Eye (tissue), 1 donor: ENCODE data around the gene XKR7.

Experiments used
- DNase-seq: peaks from one replicate; pipeline ENCODE4 v3.0.0-alpha.2; 2015

The XKR7 gene

DNA sequence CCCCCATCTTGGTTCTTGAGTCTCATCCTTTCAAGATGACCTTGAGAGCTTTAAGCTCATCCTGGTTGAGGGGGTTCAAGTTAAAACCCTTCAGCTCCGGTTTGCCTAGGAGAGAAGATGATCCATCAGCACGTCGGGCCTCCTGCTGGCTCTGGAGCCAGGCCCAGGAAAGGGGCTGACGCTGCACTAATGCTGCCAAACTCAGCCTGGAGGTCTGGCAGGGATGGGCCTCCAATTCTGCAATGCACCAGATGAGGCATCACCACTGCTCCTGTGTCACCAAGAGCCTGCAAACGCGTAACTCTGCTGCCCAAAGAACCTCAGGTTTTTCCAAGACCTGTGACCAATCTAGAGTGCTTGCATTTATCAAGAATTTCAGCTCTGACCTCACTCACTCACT, 22.2 kb upstream of the XKR7 start:
- DNase-seq: no peak

DNA sequence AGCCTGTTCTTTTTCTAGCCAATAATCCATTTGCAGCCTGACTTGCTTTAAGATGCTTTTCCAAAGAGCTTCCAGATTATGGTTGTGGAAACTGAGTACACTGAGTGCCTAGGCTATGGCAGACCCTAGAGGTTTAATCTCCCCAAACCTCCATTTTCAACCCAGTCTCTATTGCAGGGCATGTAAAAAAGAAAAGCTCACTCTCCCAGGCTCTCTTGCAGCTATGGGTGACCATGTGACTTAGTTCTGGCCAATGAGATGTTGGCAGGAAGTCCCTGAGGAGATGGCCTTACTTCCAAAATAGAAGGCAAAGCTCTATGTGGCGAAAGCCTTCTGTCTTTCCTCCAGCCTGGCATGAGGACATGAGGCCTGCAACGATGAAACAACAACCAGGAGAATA, 19.9 kb upstream of the XKR7 start:
- DNase-seq: peak; percentile 22

DNA sequence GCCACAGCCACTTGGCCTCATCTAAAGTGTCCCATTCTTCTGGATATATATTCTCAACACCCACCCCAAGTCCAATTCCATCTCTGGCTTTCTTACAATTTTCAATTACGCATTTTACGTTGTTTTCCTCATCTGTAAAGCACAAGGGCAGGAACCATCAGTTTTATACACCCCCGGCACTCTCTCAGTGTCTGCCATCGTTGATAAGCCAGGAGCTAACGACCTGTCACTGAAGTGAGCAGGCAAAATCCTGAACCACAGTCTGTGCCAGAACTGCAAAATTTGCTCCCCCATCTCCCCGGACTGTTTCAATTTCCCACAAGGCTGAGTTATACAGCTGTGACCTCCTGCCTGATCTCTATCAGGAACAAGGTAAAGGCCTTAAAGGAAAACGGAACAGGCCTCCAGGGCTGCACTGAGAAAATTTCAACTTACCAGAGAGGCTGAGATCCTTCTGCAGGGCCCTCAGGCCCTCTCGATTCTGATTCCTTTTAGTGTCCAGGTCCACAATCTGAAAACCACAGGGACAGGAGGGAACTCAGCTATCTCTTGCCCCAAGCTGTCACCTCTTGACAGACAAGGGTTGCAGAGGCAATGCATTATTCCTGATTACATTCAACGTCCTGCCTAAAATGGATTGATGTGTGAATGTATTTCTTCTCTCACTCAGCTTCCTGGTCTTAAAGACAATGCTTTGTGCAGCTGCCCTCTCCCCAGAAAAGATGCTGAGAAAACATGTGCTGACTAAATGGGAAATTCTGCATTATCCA, 17.9 kb upstream of the XKR7 start:
- no peak for DNase-seq

DNA sequence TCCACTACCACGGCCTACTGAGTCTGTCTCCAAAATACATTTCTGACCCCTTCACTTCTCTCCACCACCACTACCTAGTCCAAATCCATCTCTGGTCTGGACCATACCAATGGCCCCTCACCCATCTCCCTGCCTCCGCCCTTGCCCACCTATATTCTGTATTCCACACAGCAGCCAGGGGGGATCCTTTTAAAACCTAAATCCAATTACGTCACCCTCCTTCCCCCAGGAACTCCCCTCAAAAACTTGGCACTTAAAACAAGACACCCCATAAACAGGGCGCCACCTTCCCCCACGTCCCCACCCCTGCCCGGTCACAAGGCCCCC, 16.8 kb upstream of the XKR7 start:
- no peak for DNase-seq

DNA sequence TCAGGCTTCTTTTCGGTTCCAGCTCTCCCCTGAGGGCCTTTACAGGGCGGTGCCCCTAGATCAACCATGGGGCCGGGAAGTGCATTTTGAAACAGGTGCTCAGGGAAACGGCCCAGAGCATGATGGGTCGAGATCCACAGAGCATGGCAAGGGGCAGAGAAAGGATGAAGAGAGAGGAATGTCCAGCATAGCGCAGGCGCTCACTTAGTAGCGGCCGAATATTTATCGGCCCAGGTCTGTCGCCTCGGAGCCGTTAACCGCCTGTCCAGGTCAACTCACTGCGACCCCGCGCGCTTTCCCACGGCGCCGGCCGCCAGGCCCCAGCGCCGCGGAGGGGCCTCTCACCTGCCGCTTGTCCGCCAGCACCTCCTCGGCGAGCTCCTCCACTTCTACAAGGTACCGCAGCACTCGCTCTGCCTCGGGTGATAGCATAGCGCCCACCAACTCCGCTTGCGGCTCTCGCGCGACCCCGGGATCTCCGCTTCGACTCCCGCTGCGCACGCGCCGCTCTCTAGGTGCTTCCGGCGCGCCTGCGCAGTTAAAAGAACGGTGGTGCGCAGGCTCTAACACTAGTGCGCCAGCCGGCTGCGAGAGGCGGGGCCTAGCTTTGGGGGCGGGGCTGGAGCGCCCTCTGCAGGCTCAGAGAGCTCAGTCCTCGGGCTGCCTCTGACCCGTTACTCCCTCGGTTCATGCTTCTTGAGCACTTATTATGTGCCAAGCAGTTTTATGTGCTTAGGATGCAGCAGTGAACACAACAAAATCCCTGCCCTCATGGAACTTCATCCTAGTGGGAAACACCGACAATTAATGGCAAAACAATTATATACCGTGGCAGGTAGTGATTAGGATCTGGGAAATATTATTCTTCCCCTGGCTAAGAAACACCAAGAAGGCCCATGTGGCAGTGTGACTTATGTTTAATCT, 16.2 kb upstream of the XKR7 start, which contains the start of gene PDRG1:
Gene PDRG1 (minus strand): TSS at position 517 of the 924 bp plus-strand sequence. CDS start 85 bp downstream, at position 432.
- DNase-seq: peak; percentile 98

DNA sequence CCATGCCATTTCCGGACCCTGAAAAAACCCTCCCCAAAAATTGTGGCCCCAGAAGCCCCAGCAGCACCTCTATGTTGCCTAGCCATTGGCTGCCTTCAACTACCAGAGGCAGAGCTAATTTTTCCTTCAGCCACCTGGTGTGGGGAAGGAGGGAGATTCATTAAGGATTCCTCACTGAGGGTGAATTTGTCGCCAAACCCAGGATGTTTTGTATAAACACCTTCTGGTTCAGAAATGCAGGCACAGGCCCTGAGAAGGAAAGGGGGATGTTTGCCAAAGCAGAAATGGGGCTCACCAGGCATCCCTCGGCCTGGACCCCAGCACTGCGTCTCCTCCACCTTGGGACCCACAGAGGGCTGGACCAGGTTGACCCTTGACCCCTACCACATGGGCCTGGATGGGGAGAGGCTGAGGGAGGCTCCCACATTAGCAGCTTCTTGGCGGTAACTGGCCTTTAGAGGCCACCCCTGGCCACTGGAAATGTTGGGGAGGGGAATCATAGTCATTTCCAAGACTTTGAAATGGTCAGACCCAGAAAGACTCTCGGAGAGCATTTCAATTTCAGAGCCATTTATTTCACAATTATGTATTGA, 14.3 kb upstream of the XKR7 start:
- no peak for DNase-seq

DNA sequence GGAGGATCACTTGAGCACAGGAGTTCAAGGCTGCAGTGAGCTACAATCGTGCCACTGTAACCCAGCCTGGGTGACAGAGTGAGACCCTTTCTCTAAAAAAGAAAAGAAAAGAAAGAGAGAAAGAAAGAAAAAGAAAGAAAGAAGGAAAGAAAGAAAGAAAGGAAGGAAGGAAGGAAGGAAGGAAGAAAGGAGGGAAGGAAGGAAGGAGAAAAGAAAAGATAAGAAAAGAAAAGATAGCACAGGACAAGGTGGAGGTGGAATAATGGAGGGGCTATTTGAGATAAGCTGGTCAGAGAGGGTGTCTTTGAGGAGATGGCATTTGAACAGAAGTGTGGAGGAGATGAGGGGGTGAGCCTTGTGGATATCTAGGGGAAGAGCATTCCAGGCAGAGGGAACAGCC, 13.5 kb upstream of the XKR7 start:
- no peak for DNase-seq

DNA sequence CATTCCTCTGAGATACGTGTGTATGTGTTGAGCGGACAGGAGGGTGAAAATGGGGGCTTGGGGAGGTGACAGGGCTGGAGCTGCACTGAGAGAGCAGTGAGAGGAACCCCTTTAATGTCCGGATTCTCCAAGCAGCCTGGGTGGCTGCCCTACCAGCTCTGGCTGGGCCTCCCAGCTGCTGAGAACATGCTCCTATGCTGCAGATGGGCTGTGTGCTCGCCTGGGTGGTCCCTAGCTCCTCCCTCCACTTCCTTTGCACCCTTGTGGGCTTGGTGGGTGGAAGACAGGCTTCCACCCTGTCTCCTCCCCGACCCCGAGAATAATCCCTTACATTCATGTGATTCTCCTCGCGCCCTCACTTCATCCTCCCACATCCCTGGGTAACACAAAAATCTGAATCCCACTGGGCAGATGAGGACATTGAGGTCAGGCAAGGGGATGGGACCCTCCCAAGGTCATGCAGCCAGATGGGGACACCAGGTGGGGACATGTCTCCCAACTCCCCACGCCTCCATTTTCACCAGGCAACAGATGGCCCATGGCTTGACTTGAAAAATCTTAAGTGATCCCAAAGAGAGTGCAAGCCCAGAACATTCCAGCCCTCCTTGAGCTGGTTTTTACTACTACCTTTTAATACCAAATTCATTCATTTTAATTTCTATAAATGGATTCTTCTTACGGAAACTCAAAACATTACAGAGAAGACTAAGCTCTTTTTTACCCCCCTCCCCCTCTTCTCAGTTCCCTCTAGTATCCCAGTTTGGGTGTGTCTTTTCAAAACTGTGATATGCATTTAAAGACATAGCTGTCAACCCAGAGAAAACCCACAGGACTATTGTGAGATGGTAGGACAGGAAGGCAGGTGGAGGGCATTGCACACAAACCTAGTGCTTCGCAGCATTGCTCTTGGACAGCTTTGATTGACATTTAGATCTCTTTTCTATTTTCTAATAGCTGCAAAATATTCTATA, 11.1 kb upstream of the XKR7 start:
- peak; percentile 65 for DNase-seq

DNA sequence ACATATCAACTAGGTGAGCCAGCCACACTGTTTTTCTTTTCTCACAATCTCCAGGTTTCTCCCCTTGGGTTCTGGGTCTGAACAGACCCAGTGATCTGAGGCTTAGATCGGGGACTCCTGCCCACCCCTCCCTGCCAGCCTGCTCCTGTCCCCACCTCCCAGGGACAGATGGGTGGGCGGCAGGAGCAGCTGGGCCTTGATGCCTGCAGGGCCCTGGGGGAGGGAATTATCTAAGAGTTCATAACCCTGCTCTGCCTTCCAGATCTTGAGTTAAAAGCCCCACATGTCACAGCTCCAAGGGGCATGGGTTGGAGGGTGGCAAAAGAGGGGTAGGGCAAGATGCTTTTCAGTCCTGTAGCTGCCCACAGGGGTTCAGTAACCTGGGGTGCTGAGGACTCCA, 5.2 kb upstream of the XKR7 start:
- peak; percentile 75 for DNase-seq

DNA sequence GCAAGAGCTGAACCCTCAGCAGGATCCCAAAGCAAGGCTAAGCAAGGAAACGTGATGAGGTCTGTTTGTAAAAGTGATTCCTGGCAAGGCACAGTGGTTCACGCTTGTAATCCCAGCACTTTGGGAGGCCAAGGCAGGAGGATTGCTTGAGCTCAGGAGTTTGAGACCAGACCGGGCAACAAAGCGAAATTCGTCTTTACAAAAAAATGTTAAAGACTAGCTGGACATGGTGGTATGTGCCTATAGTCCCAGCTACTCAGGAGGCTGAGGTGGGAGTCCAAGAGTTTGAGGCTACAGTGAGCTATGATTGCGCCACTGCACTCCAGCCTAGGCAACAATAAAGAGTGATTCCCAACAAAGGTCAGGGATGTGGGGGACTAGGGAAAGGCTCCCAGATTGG, 4.1 kb upstream of the XKR7 start:
- DNase-seq: peak; percentile 27

DNA sequence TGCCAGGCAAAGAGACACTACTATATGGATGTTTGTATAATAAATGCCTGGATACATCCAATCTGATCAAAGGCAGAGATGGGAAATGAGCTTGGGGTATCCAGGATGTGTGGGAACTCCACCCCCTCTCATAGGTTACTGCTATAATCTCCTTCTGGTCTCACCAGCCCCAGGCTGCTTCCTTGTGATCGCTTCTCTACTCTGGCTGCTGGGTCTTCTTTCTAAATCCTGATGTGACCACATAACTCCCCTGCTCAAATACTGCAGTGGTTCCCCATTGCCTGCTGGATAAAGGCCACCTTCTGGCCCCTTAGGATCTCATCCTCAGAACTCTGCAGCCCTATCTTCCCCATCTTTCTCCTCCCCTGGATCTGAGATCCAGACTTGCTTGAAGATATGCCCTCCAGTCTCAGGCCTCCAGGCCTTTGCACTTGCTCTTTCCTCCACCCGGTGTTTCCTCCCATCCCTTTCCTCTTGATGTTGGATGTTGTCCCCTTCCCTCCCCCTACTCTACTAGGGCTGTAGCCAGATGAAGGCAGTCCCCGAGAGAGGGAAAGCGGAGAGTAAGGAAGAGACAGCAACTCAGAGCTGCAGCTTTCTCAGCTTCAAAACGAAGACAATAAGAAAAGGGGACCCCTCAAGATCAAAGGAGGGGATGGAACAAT, 828 bp upstream of the XKR7 start:
- peak; percentile 59 for DNase-seq

DNA sequence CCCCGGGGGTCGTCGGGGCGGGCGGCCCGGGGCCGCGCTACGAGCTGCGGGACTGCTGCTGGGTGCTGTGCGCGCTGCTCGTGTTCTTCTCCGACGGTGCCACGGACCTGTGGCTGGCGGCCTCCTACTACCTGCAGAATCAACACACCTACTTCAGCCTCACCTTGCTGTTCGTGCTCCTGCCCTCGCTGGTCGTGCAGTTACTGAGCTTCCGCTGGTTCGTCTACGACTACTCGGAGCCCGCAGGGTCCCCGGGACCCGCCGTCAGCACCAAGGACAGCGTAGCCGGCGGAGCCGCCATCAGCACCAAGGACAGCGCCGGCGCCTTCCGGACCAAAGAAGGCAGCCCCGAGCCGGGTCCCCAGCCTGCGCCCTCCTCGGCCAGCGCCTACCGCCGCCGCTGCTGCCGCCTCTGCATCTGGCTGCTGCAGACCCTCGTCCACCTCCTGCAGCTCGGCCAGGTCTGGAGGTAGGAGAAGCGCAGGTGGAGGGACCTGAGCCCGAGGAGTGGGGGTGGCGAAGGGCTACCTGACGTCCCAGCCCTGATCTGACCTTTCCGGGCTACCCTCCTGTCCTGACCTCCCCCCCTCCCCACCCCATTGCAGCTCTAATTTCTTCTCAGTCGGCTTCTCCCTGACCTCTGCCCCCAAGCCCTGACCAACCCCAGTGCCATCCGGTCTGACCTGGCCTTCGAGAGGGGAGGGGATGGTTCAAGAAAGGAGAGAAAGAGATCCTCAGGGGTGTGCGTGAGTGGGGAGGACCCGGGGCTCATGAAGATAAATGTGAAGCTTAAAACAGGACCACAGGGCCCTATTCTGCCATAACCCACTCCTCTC, 558 bp downstream of the XKR7 start:
- DNase-seq: peak; percentile 94

DNA sequence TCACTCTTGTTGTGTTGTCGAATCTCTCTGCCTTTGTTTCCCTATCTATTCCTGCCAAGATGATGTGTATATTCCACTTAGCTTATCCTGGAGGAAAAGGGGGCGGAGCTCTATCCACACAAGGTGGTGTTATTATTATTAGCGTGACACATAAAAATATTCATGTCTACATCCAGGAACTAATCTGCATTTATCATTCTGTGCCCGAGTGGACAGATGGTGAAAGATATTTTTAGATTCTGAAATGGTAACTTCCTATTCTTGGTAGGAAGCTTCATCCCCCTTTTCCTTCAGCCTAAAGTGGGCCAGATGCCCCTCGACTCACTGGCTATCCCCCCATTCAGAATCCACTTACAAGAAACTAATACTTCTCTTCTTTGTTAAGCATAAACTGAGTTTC, 2.0 kb downstream of the XKR7 start:
- DNase-seq: no peak

DNA sequence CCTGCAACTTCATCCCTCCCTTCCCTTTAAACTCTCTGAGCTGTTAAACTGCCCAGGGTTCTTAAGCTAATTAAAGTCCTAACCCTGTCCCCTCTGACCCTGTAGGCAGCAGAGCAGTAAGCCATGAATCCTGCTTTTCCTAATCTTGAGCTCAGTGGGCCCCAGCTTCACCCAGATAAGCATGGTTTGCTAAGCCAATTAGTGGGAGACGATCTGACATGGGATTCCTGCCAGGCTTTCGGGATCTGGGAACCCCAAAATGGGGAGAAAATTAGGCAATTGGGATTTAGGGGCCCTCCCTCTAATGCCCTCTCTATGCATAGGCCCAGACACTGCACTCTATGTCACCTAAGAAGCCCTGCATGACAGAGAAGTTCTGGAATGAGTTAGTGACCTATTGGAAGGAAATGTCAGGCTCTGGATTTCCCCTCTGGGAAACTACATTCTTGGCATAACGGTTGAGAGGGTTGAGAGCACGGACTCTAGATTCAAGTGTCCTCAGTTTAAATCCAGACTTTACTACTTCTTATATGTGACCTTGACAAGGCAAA, 4.6 kb downstream of the XKR7 start:
- no peak for DNase-seq

DNA sequence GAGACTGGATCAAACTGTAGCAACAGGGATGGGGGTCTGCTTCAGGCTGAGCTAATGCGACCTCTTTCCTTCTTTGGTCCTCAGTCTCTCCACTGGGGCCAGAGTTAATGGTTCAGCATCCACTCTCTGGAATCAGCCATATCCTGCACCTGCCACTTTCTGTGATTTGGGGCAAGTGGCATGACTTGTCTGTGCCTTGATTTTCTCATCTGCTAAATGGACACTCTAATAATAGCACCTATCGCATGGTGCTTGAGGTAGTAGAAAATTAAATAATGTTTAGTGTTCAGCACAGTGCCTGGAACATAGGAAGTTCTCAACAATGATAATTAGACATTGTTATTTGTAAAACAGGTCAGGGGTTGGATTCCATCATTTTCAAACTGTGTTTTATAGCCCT, 6.3 kb downstream of the XKR7 start:
- no peak for DNase-seq

DNA sequence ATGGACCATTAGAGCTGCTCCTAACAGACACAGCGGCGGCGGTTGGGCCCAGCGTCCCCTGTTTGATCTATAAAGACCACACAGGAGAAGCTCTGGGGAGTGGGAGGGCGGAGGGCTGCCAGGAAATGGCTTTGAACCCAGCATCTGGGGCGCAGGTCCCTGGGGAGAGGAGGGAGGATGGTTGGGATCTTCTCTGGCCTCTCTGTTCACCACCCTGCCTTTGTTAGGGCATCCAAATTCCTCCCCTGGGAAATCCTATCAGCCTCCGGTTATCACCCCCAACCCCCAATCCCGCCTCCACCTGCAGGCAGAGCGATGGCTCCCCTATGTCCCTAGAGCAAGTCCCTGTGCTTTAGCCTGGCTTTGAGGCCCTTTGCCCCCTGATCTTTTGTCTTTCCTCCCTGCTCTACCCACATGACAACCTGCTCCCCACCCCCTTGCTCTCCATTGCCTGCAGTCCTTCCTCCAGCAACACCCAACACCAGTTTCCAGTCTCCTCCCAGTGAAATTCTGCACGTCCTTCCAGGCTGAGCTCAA, 7.1 kb downstream of the XKR7 start:
- DNase-seq: peak; percentile 75

DNA sequence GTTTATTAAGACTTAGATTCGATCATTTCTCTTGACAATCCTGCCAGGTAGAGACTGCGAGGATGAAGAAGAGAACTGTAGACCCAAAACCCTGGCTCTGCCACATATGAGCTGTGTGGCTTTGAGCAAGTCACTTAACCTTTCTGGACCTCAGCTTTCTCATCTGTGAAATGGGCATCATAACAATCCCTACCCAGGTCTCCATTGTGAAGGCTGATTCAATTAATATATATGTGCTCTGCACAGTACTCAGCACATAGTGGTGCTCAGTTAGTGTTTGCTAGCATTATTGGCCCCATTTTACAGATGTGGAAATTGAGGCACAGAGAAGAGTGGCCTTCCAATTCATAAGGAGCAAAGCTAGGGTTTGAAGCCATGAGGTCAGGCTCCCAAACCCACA, 7.9 kb downstream of the XKR7 start:
- DNase-seq: no peak

DNA sequence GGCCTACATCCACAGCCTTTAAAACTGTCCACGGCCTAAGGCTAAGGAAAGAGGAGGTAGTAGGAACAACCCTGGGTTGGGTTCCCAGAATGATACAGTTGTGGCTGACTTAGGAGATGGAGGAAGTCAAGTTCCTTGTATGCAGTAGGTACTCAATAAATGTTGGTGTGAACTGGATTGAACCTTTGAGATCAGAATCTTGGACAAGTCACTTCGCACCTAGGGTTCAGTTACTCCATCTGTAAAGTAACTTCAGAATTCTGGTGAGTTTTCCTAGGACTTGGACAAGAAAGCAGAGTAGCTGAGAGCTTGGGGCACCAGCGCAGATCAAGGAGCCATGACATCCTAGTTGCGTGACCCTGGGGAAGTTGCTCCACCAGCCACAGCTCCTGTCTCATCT, 9.1 kb downstream of the XKR7 start:
- DNase-seq: no peak

DNA sequence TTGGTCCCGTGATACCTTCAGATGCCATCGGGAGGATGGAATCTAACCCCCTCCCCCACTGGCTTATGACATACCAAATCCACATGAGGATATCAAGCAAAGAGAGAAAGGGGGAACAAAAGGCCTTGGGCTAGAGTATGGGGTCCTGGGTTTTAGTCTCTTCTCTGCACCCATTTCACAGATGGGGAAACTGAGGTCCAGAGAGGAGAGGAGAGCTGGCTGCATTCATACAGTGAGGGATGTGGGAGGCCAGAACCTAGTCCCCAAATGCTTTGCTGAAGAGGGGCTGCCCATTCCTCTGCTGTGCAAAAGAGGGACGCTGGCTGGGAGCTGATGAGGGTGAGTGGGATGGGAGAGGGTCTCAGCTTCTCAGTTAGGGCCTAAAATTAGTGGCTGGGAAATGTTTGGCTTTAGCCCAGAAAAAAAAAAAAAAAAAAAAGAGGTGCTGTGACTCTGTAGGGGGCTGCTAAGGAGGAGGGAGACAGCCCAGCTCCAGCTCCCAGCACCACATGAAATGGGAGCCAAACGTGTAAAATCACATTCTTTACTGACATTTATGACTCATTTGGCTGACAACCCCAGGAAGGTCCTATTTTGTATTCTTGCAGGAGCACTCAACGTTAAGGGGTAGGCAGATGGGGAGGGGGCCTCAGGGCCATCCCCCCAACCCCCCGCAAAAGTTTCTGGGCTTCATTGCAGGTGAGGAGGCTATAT, 11.9 kb downstream of the XKR7 start:
- DNase-seq: no peak

DNA sequence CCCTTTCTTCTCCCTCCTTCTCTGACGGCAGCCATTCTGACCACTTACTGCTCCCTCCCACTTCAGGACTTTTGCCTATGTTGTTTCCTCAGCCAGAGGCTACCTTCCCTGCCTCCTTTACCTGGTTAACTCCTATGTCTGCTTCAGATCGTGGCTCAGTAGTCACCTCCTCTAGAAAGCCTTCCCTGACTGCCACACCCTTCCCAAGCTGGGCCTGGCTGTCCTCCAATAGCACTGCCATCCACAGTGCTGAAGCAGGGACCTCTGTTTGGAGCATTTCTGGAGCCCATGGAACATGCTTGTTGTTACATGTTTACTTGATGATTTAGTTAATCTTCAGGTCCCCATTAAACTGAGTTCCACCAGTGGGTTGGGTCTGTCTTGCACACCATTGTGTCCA, 13.8 kb downstream of the XKR7 start:
- DNase-seq: no peak
